ENCODE measurements around the gene TMCO2. TPM values are rescaled to one million over a fixed set of nuclear protein-coding genes. Genes with fewer than 3 reads are reported as not detected.

The TMCO2 gene
- total RNA-seq, 1 experiment from 2014 or later: not detected

GRCh38 chr1:40241362-40241761 lies 6.4 kb upstream of the TMCO2 start:
- BruUV-seq (replicated peaks): no TSS peak
- H3K4me3 ChIP-seq (ENCODE audit: low read depth, low read length): no peak overlapping the region
- intact Hi-C loops (cut with micrococcal nuclease; ENCODE audit: unreplicated experiment): no loop called here
- ChIA-PET POLR2A (no interaction called here), CTCF (no interaction called here)
- no peaks in the 10 kb centered on the region for H3K4me1 Mint-ChIP-seq (ENCODE audit: low read depth, unreplicated experiment)
- H3K9me3 ChIP-seq: no peaks in the 10 kb centered on the region
- peaks cover 5% of the 10 kb centered on the region for H3K4me1 ChIP-seq
- H3K27me3 ChIP-seq (replicated peaks; ENCODE audit: control insufficient read depth, insufficient read depth, low read length): no peaks in the 10 kb centered on the region
- H3K9me3 Mint-ChIP-seq (ENCODE audit: unreplicated experiment): no peaks in the 10 kb centered on the region
- no peaks in the 10 kb centered on the region for H3K36me3 ChIP-seq (ENCODE audit: control insufficient read depth, insufficient read depth, low read length)
- no peak for DNase-seq
- H3K27me3 Mint-ChIP-seq (ENCODE audit: insufficient read depth, unreplicated experiment): no peaks in the 10 kb centered on the region
- H3K36me3 Mint-ChIP-seq (ENCODE audit: insufficient read depth, unreplicated experiment): peaks cover 25% of the 10 kb centered on the region
- H3K4me3 Mint-ChIP-seq (ENCODE audit: unreplicated experiment): no peak overlapping the region
- TF ChIP-seq CTCF (IDR thresholded peaks at IDR 0.05; ENCODE audit: insufficient read depth in 1 of 2, low read depth in 1 of 2, low read length in 1 of 2, severe bottlenecking in 1 of 2, unreplicated experiment in 1 of 2): no peak
- H3K27ac Mint-ChIP-seq (ENCODE audit: unreplicated experiment): no peak overlapping the region

- no peak for TF ChIP-seq CTCF (IDR thresholded peaks at IDR 0.05; ENCODE audit: insufficient read depth in 1 of 2, low read depth in 1 of 2, low read length in 1 of 2, severe bottlenecking in 1 of 2, unreplicated experiment in 1 of 2)
- DNase-seq: no peak
- CTCF ChIA-PET: interaction anchor here (0.7 kb wide), 1 partner anchor 168 kb away, joined by 4 read pairs; no protein-coding TSS in a partner anchor
- Histone ChIP-seq H3K9me3 (no peaks in the 10 kb centered on the region), H3K27me3 (replicated peaks; ENCODE audit: control insufficient read depth, insufficient read depth, low read length) (no peaks in the 10 kb centered on the region), H3K4me1 (peaks cover 17% of the 10 kb centered on the region), H3K4me3 (ENCODE audit: low read depth, low read length) (no peak overlapping the region), H3K36me3 (ENCODE audit: control insufficient read depth, insufficient read depth, low read length) (no peaks in the 10 kb centered on the region)
- Mint-ChIP-seq H3K36me3 (ENCODE audit: insufficient read depth, unreplicated experiment) (peaks cover 7% of the 10 kb centered on the region), H3K27me3 (ENCODE audit: insufficient read depth, unreplicated experiment) (no peaks in the 10 kb centered on the region), H3K9me3 (ENCODE audit: unreplicated experiment) (no peaks in the 10 kb centered on the region), H3K27ac (ENCODE audit: unreplicated experiment) (no peak overlapping the region), H3K4me3 (ENCODE audit: unreplicated experiment) (no peak overlapping the region), H3K4me1 (ENCODE audit: low read depth, unreplicated experiment) (no peaks in the 10 kb centered on the region)
- BruUV-seq (replicated peaks): no TSS peak
- POLR2A ChIA-PET: no interaction called here
- intact Hi-C loops (cut with micrococcal nuclease; ENCODE audit: unreplicated experiment): no loop called here
Observed at GRCh38 chr1:40243351-40243750, 4.4 kb upstream of the TMCO2 start.

- Mint-ChIP-seq H3K4me3 (ENCODE audit: unreplicated experiment) (no peak overlapping the region), H3K36me3 (ENCODE audit: insufficient read depth, unreplicated experiment) (peaks cover 5% of the 10 kb centered on the region), H3K27ac (ENCODE audit: unreplicated experiment) (peak overlapping the region; percentile 88), H3K27me3 (ENCODE audit: insufficient read depth, unreplicated experiment) (no peaks in the 10 kb centered on the region), H3K4me1 (ENCODE audit: low read depth, unreplicated experiment) (no peaks in the 10 kb centered on the region), H3K9me3 (ENCODE audit: unreplicated experiment) (no peaks in the 10 kb centered on the region)
- intact Hi-C loops (cut with micrococcal nuclease; ENCODE audit: unreplicated experiment): no loop called here
- Histone ChIP-seq H3K4me3 (ENCODE audit: low read depth, low read length) (no peak overlapping the region), H3K9me3 (no peaks in the 10 kb centered on the region), H3K27me3 (replicated peaks; ENCODE audit: control insufficient read depth, insufficient read depth, low read length) (no peaks in the 10 kb centered on the region), H3K4me1 (peaks cover 23% of the 10 kb centered on the region), H3K36me3 (ENCODE audit: control insufficient read depth, insufficient read depth, low read length) (no peaks in the 10 kb centered on the region)
- TF ChIP-seq CTCF (IDR thresholded peaks at IDR 0.05; ENCODE audit: insufficient read depth in 1 of 2, low read depth in 1 of 2, low read length in 1 of 2, severe bottlenecking in 1 of 2, unreplicated experiment in 1 of 2): no peak
- BruUV-seq (replicated peaks): no TSS peak
- POLR2A ChIA-PET: no interaction called here
- no peak for DNase-seq
- CTCF ChIA-PET: no interaction called here
Observed at GRCh38 chr1:40244138-40244744, 3.5 kb upstream of the TMCO2 start.
